ENCODE results near the gene RBMX2. TPM values are rescaled to one million over a fixed set of nuclear protein-coding genes. Genes with fewer than 3 reads are reported as not detected.
A peak's percentile ranks its signal among the peaks of the same experiment; 100 is the strongest.
"Not testable (repeated sequence)": the region's sequence is repeated elsewhere in the genome, so short reads cannot be mapped to it uniquely, and the experiment has no call there.

The RBMX2 gene, protein sequence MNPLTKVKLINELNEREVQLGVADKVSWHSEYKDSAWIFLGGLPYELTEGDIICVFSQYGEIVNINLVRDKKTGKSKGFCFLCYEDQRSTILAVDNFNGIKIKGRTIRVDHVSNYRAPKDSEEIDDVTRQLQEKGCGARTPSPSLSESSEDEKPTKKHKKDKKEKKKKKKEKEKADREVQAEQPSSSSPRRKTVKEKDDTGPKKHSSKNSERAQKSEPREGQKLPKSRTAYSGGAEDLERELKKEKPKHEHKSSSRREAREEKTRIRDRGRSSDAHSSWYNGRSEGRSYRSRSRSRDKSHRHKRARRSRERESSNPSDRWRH
- 25.7 TPM for polyA plus RNA-seq (2013, experiment 1 of 2; ENCODE audit: insufficient read length)
- 24.8 TPM for polyA plus RNA-seq (2013, experiment 2 of 2; ENCODE audit: insufficient read length)

DNA sequence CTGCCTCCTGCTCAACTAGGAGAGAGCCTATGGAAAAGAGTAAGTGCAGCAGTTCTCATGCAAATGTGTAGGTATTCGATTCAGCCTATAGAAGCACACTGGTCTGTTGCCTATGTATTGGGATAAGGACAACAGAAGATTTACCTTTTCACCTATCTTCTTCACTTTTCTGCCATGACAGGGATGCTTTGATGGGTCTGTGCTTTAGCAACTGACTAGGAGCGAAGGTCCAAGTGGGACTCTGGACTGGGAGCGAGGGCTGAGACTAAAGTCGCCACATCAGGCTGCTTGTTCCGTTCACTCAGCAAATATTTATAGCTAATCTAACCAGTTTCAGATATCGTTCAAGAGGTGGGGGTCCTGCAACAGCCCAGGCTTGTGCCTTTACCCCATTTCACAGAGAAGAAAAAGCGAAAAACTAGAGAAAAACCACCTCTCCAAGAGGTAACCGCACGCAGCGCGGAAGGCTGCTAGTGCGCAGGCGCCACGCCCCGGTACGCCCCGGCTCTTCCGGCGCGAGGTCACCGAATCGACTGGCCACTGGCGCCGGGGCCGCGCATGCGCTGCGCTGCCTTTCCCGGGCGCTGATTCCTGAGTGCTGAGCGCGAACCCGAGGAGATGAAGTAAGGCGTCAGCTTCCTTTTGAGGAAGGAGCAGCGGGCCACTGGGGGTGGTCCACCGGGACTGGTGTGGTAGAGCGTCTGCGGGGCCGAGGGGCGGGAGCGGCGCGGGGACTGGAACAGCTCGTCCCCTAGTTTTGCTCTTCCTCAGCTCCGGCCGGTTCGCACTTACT, at the start of gene RBMX2:
TSS of gene RBMX2 (plus strand) at position 573 of the 793 bp plus-strand sequence. CDS start at position 619, 46 bp downstream.
- peak; percentile 67 for DNase-seq

DNA sequence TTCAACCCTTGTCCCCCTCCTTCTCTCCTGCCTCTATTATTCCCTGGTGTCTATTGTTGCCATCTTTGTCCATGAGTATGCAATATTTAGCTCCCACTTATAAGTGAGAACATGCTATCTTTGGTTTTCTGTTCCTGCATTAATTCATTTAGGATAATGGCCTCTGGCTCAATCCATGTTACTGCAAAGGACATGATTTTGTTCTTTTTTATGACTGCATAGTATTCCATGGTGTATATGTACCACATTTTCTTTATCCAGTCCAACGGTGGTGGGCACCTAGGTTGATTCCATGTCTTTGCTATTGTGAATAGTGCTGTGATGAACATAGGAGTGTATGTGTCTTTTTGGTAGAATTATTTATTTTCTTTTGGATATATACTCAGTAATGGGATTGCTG, 49.7 kb upstream of the RBMX2 start:
- DNase-seq = not testable (repeated sequence)

DNA sequence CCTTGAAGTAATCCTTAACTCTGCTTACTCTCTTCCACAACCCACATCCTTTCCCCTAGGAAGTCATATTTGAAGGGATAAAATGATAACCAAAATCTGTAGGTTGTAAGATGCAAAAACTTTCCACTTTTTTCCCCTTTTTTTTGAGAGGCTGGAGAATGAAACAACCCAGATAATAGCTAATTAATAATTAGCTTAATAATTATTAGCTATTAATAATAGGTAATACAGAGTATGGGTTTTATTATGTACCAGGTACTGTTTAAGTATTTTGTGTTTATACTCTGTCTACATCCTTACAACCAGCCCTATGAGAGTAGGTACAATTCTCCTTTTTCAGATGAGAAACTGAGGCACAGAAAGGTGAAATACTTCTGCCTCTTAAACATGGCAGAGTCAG, 25.7 kb upstream of the RBMX2 start:
- no peak for DNase-seq

DNA sequence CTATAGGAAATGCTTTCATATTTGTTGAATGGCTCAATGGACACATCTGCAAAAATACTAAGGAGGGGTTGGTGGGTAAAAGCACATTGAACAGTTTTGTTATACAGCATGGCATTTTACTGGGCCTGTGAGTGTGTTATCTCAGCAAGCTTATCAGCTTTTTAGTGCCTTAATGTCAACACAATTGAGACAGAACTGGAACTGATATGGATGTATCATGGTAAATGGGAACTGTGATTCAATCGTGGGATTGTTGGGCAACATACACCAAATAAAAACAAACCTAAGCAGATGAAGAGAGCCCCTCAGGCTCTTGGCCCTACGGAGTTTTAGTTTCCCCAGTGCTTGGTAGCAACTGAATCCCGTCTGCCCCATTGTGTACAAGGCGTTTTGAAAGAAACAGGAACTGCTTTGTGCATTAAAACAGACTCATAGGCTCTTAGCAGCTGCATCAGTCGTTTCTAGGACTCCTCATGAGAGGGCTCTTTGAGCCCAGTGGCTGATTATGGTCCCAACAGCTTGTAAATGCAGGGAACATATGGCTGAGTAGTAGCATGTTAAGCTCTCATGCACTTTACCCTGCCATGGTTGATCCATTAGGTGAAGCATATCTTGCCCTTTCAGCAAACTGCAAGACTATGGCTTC, 23.6 kb upstream of the RBMX2 start:
- DNase-seq = no peak

DNA sequence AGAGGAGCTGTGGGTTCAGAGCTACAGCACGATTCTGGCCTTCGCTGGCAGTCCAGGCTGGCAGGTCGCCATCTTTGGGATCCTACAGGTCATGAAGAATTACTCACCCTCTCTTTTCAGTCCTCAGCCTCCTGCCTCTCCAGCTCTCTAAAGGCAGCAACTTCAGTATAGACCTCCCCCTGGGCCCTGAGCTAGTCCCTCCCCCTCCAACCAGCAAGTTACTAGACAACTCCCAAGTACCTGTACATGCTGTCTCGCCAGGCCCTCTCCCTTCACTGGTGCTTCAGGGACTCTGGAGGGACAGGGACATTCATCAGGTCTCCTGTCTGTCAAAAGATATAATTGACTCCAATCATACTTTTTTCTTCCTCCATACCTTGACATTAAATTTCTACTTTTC, 16.3 kb upstream of the RBMX2 start, which contains the start of gene GPR119:
TSS of gene GPR119 (minus strand) at position 155 of the 400 bp plus-strand sequence. CDS start 227 bp downstream, outside the sequence.
- DNase-seq = no peak

DNA sequence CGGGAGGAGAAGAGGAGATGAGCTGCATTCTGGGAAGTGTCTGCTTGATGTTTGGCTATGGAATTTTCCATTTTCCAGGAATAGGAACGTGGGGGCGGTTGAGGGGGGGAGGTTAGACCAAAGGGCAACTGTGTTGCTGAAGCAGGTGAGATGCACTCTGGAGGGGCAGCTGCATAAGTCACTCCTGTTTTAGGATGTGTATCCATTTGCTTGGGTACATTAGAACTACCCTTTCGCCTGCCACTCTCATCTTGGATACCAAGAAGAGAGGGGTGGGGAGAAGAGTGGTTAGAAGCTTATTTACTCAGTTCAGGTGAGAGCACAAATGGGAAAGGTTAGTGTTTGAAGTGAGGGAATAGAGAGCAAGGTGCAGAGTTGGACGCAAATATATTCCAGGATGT, 15.4 kb upstream of the RBMX2 start:
- no peak for DNase-seq

DNA sequence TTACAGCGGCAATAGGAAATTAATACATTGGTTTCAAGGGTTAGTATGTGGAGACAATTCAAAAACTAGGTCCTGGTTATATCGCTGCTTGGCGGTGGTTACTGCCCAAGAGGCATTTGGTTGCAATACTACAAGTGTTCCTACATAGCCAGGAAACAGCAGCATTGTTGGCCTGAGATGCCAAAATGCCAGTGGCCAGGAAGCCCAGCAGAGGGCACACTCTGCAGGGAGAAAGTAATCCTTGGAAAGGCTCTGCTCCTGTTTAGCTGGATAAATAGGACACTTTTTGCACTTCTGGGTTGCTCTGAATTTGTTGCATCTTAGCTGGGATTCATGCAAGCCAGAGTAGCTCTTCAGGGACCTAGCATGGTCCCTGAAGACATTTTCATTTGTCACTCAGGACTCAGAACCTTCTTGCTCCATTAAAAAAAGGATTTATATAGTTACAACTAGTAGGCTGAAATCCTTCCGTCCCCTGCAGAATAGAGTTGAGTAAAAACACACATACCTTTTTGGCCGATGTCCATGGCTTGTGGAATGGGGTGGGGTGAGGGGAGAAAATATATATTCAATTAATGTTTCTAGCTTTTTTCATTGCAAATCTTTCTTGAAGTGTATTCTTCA, 8.2 kb upstream of the RBMX2 start:
- DNase-seq = peak; percentile 44

DNA sequence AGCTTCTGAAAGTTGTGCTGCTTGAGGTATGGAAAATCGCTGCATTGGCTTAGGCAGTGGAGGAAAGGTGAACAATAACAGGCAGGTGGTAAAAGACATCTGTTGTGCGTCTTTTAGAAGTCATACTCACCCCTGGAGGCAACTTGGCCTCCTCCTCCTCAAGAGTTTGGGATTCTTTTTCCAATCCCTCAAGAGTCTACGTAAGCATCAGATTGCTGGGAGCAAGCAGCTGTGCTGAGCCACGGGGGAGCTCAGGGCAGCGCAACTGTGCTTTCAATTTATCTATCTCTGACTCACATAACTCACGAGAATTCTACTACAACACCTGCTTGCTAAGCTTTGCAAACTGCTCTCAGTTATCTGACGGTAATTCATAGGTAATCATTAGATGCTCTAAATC, 6.4 kb upstream of the RBMX2 start:
- DNase-seq = no peak

DNA sequence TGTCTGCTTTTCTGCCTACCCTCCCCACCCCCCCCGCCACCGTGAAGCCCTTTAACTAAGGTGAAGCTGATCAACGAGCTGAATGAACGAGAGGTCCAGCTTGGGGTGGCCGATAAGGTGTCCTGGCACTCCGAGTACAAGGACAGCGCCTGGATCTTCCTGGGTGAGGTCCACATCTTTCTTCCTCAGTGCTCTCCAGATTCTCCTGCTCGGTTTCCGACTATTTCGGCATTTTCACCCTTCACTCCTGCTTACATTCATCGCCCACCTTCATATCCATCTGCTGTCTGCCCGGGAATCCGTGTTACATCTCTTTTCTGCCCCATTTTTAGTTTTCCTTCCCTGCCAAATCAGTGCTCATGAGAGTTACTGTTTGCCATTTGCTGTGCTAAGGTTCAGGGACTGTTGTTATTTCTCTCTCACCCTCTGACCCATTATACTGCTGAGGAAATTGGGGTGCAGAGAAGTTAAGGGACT, 459 bp downstream of the RBMX2 start:
- no peak for DNase-seq

DNA sequence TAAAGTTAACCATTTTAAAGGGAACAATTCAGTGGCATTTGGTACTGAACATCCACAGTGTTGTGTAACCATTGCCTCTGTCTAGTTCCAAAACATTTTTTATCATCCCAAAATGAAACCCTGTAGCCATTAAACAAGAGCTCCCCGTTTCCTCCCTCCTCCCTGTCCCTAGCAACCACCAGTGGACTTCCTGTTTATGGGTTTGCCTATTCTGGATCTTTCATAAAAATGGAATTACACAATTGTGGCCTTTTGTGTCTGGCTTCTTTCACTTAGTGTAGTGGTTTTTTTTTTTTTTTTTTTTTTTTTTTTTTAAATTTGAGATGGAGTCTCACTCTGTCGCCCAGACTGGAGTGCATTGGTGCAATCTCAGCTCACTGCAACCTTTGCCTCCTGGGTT, 11.6 kb downstream of the RBMX2 start:
- no peak for DNase-seq

DNA sequence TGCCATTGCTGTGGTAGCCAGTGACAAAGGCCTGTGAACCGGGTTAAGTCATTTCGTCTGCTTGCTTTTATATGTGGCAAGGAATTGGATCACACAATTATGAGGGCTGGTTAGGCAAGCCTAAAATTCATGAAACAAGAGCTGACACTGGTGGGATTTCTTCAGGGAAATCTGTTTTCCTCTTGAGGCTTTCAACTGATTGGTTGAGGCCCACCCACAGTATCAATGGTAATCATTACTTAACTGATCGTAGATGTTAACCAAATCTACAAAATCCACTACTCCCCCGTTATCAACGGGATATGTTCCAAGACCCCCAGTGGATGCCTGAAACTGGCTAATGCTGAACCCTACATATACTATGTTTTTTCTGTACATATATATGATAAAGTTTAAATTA, 13.0 kb downstream of the RBMX2 start:
- no peak for DNase-seq

DNA sequence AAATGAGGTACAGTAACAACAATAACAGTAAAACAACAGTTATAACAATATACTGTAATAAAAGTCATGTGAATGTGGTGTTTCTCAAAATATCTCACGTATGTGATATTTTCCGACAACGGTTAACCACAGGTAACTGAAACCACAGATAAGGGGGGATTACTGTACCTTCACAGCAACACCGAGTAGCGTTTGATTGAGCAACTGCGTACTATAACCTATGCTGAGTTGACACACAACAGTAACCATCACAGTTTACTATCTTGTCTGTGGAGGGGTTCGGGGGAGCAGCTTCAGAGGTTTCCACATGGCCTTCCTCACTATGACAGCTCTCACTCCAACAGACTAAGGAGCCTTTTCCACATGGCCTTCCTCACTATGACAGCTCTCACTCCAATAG, 13.4 kb downstream of the RBMX2 start:
- DNase-seq = no peak

DNA sequence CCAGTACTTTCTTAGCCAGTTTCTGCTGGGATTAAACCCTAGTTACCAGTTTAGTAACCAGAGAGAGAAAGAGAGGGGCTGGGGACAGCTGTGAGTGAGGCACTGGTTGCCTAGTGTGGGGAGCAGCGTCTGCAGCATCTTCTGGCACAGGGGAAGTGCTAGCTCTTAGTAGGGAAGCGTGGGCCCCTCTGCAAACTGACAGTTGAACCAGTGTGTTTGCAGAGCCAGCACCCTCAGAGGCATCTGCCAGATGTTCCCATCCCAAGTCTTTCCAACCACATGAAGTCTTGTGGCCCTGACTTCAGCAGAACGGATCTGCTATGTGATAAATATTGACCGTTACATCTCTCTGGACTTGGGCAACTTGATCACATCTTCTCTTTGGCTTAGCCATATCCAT, 15.0 kb downstream of the RBMX2 start:
- DNase-seq = no peak

DNA sequence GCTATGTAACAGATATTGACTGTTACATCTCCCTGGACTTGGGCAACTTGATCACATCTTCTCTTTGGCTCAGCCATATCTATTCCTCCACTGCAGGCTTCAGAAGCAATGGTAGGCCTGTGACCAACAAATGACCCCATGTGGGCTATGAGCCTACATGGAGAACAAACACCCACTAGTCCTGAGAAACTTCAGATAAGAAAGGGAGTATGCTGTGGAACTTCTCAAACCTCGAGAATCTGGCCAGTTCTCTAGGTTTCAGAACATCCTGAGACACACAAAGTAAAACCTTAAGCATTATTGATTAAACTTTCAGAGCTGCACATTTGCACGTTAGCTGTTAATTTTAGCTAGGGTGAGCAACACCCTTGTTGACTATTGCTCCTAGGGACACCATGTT, 16.3 kb downstream of the RBMX2 start:
- DNase-seq = no peak

DNA sequence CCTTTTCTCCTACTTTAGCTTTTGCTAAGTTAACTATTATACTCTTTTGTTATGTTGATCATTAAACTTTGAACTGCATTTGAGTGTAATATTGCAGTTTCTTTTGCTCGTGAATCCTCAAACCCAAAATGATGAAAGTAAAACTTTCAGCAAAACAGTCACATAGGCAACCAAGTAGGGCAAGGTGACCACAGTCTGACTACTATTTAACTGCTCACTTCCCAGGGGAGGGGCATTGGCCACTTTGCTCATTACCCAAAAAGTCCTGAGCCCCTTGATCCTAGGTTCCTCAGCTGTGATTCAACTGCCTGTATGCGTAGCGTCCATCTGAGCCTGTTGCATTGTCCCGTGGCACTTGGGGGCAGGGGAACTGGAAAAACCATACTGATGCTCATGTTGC, 17.0 kb downstream of the RBMX2 start:
- DNase-seq = no peak

DNA sequence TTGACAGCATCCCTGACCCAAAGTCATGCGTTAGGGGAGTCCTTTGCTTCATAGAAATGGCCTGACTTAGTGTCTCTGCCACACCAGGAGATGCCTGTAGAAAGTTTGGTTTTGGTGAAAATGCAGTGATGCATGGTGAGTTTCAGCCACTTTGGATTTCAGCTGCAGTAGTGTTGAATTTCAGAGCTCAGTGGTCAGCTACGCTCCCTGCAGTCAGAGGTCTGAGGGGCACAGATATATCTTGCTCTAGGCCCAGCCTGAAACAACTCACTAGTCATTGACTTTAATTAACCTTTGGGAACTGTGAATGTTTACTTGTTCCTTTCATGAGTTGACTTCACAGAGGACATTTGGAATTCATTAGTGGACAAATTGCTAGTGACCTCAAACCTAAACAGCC, 17.5 kb downstream of the RBMX2 start:
- DNase-seq = no peak

DNA sequence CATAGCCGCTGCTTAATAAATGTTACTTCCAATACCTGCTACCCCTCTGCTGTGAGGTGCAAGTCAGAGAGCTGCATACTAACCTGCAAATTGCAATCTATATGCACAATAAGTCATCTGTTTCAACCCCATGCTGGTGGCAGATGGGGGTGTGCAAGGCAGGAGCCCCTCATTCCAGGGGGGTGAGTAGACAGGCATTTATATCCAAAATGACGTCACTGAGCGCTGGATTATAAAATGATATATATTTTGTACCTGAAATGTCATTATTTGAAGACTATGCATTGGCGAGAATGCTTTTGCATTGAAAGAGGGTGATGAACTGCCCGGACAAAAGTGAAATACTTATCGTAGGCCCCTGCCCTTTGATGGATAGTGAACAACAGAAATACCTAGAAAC, 24.7 kb downstream of the RBMX2 start:
- DNase-seq = no peak

DNA sequence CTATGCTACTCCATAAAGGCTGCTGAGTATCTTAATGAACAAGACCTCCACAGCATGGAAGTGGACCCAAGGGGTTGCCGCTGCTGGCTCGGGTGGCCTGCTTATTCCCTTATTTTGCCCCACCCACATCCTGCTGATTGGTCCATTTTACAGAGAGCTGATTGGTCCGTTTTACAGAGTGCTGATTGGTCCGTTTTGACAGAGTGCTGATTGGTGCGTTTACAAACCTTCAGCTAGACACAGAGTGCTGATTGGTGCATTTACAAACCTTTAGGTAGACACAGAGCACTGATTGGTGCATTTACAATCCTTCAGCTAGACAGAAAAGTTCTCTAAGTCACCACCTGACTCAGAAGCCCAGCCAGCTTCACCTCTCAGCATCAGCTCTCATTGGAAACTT, 27.4 kb downstream of the RBMX2 start:
- not testable (repeated sequence) for DNase-seq

DNA sequence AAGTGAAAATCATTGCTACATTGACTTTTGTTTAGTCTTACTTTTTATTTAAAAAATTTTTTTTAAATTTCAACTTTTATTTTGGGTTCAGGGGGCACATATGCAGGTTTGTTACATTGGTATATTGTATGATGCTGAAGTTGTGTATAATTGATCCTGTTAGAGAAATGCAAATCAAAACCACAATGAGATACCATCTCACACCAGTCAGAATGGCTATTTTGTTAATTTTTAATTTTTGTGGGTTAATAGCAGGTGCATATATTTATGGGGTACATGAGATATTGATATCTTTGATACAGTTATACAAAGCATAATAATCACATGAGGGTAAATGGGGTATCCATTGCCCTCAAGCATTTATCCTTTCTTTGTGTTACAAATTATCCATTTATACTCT, 34.1 kb downstream of the RBMX2 start:
- DNase-seq = no peak

DNA sequence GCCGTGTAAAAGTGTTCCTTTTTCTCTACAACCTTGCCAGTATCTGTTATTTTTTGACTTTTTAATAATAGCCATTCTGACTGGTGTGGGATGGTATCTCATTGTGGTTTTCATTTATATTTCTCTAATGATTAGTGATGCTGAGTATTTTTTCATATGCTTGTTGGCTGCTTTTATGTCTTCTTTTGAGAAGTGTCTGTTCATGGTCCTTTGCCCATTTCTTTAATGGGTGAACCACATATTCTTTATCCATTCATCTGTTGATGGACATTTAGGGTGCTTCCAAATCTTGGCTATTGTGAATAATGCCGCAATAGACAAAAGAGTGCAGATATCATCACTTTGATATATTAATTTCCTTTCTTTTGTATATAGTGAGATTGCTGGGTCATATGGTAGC, 36.2 kb downstream of the RBMX2 start:
- not testable (repeated sequence) for DNase-seq

DNA sequence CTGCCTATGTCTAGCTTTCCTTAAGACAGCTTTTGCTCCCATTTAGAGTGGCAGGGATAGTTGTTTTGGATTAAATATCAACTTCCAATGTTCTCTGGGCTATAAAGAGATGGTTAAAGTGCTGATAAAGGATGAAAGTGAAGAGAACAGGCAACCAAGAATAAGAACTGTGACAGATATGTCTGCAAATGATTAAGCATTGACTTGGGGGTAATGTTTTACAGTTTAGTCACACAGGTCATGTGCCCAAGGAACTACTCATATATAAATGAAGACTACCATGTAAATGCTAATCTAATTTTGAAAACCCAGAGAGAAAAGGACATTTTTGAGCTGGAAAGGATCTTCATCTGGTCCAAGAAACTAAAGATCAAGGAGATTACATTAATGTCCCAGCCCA, 42.1 kb downstream of the RBMX2 start:
- no peak for DNase-seq

DNA sequence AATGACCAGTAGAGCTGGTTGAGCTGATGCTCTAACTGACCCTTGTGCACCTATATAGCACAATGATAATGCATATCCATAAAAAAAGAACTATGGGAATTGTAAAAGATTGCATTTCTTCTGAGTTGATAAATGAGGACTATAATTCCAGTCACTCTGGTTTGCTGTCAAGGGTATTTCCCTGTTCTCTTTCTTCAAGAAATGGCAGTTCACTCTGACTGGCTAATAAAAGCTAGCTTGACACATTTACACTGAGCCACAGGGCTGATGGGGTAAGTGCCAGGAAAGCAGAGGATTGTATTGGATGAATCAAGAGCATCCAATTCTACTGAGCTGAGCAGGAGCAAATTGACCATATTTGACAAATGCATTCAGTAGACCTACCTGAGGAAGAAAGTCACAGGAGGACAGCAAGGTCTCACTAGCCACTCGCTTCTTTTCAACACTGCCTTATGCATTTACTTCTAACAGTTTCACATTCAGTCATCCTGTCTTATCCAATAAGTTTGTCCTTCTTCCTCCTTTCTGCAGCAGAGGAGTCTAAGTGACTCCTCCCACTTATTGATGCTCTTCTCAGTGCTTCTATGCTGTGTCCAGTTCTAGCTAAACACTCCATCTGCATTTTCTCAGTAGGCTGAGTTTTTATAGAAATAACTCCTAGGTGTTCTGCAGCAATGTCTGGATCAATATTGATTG, 43.0 kb downstream of the RBMX2 start:
- no peak for DNase-seq
